GM18868 (cell line): ENCODE measurements around the gene MALT1.
A peak's percentile ranks its signal among the peaks of the same experiment; 100 is the strongest.
"Not testable (repeated sequence)": the region's sequence is repeated elsewhere in the genome, so short reads cannot be mapped to it uniquely, and the experiment has no call there.

Experiments used
- ATAC-seq: cut with Tn5 transposase; IDR thresholded peaks from one replicate; pipeline ENCODE4 v1.9.1; 2021; ENCODE audit warnings: mild to moderate bottlenecking, moderate library complexity; ENCODE audit not compliant: unreplicated experiment

The MALT1 gene, protein sequence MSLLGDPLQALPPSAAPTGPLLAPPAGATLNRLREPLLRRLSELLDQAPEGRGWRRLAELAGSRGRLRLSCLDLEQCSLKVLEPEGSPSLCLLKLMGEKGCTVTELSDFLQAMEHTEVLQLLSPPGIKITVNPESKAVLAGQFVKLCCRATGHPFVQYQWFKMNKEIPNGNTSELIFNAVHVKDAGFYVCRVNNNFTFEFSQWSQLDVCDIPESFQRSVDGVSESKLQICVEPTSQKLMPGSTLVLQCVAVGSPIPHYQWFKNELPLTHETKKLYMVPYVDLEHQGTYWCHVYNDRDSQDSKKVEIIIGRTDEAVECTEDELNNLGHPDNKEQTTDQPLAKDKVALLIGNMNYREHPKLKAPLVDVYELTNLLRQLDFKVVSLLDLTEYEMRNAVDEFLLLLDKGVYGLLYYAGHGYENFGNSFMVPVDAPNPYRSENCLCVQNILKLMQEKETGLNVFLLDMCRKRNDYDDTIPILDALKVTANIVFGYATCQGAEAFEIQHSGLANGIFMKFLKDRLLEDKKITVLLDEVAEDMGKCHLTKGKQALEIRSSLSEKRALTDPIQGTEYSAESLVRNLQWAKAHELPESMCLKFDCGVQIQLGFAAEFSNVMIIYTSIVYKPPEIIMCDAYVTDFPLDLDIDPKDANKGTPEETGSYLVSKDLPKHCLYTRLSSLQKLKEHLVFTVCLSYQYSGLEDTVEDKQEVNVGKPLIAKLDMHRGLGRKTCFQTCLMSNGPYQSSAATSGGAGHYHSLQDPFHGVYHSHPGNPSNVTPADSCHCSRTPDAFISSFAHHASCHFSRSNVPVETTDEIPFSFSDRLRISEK

GRCh38 chr18:58671111-58671631 lies at the start of gene MALT1:
Gene MALT1 (plus strand): TSS chr18:58671465. CDS start chr18:58671644, 179 bp downstream.
- ATAC-seq = peak; percentile 73

- no peak for ATAC-seq
These were observed 47.3 kb upstream of the MALT1 start for GRCh38 chr18:58624011-58624410.

- ATAC-seq = no peak
These were observed 45.4 kb upstream of the MALT1 start for GRCh38 chr18:58625839-58626238.

GRCh38 chr18:58630071-58630470 lies 41.2 kb upstream of the MALT1 start:
- no peak for ATAC-seq

DNA sequence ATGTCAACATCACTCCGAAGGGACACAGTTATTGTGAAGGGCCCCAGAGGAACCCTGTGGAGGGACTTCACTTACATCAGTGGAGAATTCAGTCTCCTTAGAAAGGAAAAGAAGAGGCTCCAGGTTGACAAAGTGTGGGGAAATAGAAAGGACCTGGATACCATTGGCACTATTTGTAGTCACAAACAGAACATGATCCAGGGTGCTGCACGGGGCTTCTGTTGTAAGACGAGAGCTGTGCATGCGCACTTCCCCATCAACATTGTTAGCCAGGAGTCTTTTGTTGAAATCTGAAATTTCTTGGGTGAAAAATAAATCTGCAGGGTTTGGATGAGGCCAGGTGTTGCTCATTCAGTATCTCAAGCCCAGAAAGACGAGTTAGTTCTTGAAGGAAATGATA lies 40.0 kb upstream of the MALT1 start:
- no peak for ATAC-seq

DNA sequence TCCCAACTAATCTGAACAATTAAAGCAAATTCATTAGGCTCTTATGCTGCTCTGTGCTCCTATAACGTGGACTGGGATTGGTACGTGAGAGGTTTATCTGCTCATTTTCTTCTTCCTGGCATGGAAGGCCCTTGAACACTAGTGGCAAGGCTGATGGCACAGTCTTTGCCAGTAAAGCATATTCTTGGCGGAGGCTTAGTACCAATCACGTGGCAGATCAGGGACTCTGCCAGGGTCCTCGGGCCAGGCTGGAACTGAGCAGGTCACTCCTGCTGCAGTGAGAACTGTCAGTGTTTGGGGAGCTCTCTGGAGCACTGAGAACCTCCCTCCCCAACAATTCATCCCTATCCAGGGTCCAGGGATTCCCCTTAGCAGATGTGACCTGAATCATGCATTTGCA lies 38.7 kb upstream of the MALT1 start:
- ATAC-seq = no peak

GRCh38 chr18:58633874-58634273 lies 37.4 kb upstream of the MALT1 start:
- no peak for ATAC-seq

DNA sequence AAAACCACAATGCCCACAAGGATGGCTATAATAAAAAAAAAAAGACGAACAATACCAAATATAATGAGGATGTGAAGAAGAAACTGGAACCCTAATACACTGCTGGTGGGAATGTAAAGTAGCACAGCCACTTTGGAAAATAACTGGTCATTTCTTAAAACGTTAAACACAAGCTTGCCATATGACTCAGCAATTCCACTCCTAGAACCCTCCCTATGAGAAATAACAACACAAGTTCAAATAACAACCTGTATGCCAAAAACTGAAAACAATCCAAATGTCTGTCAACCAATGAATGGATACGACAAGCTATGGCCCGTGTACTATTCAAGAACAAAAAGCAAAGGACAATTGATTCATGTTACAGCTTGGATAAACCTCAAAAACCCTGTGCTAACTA lies 35.4 kb upstream of the MALT1 start:
- ATAC-seq = no peak

DNA sequence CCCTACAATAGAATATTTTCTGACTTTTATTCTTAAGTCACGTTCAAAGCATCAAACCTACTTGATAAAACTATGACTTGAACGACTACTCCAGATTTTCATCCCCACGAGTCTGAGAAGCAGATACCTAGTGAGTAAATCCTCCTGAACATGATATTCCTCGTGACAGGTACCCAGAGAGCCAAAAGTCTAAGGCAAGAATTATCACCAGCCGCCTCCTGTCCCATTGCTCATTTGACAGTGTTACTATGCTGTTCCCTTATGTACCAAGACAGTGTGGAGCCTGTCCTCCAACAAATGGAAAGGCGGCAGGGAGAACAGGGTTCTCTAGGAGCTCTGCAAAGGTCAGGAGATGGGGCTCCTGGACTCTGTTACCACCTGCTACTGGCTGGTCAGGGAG lies 34.1 kb upstream of the MALT1 start:
- ATAC-seq = no peak

DNA sequence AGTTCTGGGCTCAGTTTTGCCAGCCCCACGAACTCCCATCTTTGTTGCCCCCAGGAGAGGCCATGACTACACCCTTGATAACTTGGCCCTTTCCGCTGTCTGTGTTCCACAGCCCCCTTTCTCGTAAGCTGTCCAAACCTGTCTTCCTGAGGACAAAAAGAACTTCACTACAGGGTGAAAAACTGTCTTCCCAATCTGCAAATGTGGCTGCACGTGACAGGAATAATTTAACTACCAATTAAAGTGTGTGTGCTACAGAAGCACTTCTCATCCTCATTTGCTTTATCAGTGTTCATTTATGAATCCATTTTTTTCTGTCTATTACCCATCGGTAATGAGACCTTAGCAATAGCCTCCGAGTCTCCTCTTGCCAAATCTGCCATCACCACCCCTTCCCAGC lies 33.3 kb upstream of the MALT1 start:
- ATAC-seq = no peak

GRCh38 chr18:58638441-58638840 lies 32.8 kb upstream of the MALT1 start:
- ATAC-seq = peak; percentile 75

DNA sequence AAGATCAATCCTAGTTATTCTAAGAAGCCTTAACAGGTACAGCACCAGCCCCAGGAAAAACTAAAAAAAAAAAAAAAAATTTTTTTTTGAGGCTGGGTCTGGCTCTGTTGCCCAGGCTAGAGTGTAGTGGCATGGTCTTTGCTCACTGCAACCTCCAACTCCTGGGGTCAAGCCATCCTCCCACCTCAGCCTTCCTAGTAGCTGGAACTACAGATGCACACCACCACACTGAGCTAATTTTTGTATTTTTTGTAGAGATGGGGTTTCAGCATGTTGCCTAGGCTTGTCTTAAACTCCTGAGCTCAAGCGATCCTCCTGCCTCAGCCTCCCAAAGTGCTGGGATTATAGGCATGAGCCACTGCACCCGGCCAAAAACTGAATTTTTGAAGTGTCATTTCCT lies 32.0 kb upstream of the MALT1 start:
- no peak for ATAC-seq

DNA sequence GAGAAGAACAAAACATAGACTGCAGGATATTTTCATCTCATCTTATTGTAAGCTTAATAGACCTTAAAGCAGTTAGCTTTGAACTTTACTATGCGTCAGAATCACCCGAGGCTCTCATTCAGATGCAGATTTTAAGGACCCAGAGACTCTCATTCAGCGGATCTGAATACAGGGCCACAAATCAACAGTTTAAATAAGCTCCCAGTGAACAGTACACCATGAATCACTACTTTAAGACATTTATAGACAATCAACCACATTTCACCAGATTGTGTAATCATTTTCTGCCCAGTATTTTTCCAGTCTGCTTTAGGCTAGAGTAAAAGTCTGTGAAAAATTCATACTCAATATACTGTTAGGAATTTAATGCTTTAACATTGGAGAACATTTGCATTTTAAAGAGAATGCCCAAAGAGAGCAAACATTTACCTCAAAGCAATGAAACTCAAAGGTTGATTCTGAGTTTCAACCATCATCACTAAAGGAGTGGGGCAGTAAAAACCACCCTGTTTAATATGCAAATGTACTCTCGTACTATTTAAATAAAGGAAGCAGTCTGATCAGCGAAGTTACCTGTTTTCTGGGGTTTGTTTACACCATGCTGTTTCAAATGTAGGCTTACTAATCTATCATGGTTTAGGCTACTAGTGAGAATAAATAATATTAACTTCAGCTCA lies 31.4 kb upstream of the MALT1 start:
- ATAC-seq = peak; percentile 54

GRCh38 chr18:58640428-58640805 lies 30.8 kb upstream of the MALT1 start:
- ATAC-seq = no peak

DNA sequence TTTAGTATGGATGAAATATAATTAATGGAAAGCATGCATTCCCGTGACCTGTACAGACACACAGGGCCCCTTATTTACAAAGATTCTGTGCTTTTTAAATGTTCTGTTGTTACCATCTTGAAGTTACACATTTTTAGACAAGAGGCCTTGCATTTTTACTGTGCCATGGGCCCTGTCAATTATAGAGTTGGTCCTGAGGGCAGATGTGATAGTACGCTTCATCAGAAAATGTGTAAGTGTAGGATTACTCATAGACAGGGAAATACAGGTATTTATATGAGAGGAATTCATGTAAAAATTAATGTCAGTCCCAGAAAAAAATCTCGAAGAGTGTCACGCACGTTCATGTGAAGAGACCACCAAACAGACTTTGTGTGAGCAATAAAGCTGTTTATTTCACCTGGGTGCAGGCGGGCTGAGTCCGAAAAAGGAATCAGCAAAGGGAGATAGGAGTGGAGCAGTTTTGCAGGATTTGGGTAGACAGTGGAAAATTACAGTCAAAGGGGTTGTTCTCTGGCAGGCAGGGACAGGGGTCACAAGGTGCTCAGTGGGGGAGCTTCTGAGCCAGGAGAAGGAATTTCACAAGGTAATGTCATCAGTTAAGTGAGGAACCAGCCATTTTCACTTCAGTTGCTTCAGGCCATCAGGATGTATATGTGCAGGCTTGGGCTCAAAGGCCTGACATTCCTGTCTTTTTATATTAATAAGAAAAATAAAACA lies 30.2 kb upstream of the MALT1 start:
- ATAC-seq = no peak

- ATAC-seq = not testable (repeated sequence)
These were observed 27.7 kb upstream of the MALT1 start for GRCh38 chr18:58643557-58643956.

GRCh38 chr18:58645398-58645797 lies 25.9 kb upstream of the MALT1 start:
- ATAC-seq = no peak

DNA sequence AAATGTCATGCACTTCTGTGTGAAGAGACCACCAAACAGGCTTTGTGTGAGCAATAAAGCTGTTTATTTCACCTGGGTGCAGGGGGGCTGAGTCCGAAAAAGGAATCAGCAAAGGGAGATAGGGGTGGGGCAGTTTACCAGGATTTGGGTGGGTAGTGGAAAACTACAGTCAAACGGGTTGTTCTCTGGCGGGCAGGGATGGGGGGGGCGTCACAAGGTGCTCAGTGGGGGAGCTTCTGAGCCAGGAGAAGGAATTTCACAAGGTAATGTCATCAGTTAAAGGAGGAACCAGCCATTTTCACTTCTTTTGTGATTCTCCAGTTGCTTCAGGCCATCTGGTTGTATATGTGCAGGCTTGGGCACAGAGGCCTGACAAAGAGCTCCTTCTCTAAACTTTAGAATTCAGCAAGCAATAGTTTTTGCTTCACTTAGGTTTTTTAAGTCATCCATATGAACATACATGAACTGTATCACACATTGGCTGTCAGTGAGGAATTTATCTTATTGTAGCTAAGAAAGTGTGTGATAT lies 24.9 kb upstream of the MALT1 start:
- no peak for ATAC-seq

DNA sequence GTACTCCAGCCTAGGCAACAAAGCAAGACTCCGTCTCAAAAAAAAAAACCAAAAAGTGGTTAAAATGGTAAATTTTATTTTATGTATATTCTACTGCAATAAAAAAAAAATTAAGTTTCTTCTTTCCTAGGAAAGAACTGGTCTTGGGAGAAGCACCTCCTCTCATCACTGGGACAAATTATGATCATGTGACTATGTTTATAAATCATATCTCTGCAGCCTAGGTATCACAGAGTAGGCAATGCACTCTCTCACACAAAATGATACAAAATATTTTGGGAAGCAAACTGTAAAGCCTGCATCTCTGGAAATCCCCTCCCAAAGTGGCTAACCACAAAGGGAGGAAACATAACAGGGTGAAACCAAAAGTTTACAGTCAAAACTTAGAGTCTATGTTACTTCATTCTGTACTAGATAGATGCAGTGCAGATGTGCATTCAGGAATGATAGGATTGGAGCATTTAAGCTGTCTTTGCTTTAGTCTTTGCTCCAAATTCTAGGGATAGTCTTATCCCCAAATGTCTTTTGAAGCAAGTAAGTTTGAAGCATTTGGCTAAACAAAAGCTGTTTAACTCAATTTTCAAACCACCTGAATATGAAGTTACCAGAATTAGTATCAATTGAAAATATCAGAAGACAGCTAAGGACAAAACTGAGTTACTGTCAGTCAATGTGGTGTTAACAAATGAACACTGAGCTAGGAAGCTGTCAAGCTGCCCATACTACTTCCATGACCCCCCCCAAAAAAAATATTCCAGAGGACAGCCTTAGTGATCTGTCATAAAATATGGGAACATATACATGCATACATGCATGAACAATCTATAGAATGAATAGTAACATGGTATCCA lies 21.1 kb upstream of the MALT1 start:
- peak; percentile 85 for ATAC-seq

DNA sequence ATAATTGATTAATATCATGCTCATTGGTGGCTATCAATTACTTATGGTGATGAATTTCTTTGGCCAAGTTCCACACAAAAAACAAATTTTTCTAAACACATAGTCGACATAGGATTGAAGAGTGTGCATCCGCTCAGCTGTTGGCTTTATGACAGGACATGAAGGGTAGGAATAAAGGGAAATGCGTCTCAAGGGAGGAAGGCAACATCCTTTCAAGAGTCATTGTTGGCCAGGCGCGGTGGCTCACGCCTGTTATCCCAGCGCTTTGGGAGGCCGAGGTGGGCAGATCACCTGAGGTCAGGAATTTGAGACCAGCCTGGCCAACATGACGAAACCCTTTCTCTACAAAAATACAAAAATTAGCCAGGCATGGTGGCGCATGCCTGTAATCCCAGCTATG lies 20.4 kb upstream of the MALT1 start:
- not testable (repeated sequence) for ATAC-seq
